ENCODE data around the gene FAM118A. TPM values are rescaled to one million over a fixed set of nuclear protein-coding genes. Genes with fewer than 3 reads are reported as not detected.

FAM118A gene
- total RNA-seq, 5 donors from 2014 or later (not counting 1 experiment from before 2014, with no cell fraction given), result 53.5 to 394 (median 154) TPM

DNA sequence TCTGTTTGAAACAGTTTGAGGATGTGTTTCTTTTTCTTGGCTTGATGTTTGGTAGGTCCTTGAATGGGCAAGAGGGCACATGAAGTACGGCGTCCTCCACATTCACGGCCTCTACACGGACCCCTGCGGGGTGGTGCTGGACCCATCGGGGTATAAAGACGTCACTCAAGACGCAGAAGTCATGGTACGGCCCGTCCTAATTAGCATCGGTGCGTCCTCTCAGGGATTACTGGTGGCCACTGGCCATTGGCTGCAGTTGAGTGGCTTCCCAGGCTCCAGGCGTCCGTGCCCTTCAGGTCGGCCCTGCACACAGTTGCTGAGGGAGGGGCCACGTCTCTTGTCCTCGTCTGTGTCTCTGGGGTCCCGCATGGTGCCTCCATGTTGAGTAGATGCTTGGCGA, 20.8 kb downstream of the FAM118A start:
- Mint-ChIP-seq H3K9me3 (no peaks in the 10 kb centered on the region), H3K4me3 (no peak overlapping the region), H3K27me3 (no peaks in the 10 kb centered on the region), H3K27ac (no peak overlapping the region), H3K4me1 (peaks cover 7 to 14% (median 9%) of the 10 kb centered on the region in 3 donors), H3K36me3 (peaks cover 66% of the 10 kb centered on the region)
- Histone ChIP-seq H3K9me3 (no peaks in the 10 kb centered on the region), H3K36me3 (ENCODE audit: control insufficient read depth in 2 of 2, extremely low read depth in 1 of 2, insufficient read depth in 1 of 2, low read length in 1 of 2) (peaks cover 17 to 76% of the 10 kb centered on the region in 2 donors), H3K27me3 (replicated peaks in 1 of 2; ENCODE audit: control insufficient read depth in 2 of 2, extremely low read depth in 1 of 2, insufficient read depth in 2 of 2, low read length in 1 of 2) (no peaks in the 10 kb centered on the region), H3K27ac (ENCODE audit: low read length) (no peak overlapping the region), H3K4me1 (ENCODE audit: control insufficient read depth in 1 of 2, extremely low read depth in 1 of 2, insufficient read depth in 2 of 2, low read length in 2 of 2) (peaks cover 0 to 3% of the 10 kb centered on the region in 2 experiments), H3K4me3 (ENCODE audit: control insufficient read depth in 1 of 2, extremely low read depth in 1 of 2, low read length in 1 of 2) (no peak overlapping the region)
- CTCF ChIA-PET, result no interaction called here
- WGBS (ENCODE audit: insufficient coverage), result 95% methylated on average over 15 of the region's 19 CpGs
- ATAC-seq (replicated peaks in 1 of 4) (peak in 1 of 4 experiments; percentile 7), DNase-seq (no peak)
- POLR2A ChIA-PET, result no interaction called here

DNA sequence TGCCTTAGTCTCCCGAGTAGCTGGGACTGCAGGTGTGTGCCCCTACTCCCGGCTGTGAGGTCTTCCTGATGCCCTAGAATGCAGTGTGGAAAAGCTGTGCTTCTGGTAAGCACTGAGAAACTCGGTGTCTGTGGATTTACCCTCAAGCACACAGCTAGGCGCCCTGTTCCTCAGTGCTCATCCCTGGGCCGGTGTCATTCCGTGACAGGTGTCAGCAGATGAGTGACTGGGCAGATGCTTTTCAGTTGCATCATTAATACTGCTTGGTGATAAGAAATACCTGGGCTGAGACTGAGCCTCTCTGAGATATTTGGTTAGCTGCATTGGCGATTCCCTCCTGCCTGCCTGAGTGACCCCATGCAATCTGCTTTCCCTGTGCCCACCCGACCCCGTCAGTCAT, 21.8 kb downstream of the FAM118A start:
- WGBS (ENCODE audit: insufficient coverage), result 100% methylated on average over 6 of the region's 9 CpGs
- Histone ChIP-seq H3K4me1 (ENCODE audit: control insufficient read depth in 1 of 2, extremely low read depth in 1 of 2, insufficient read depth in 2 of 2, low read length in 2 of 2) (peaks cover 1 to 3% of the 10 kb centered on the region in 2 experiments), H3K4me3 (ENCODE audit: control insufficient read depth in 1 of 2, extremely low read depth in 1 of 2, low read length in 1 of 2) (no peak overlapping the region), H3K36me3 (ENCODE audit: control insufficient read depth in 2 of 2, extremely low read depth in 1 of 2, insufficient read depth in 1 of 2, low read length in 1 of 2) (peaks cover 15 to 81% of the 10 kb centered on the region in 2 donors), H3K9me3 (no peaks in the 10 kb centered on the region), H3K27me3 (replicated peaks in 1 of 2; ENCODE audit: control insufficient read depth in 2 of 2, extremely low read depth in 1 of 2, insufficient read depth in 2 of 2, low read length in 1 of 2) (no peaks in the 10 kb centered on the region), H3K27ac (ENCODE audit: low read length) (no peak overlapping the region)
- no peak overlapping the region for H3K27ac Mint-ChIP-seq
- POLR2A ChIA-PET, result no interaction called here
- H3K9me3 Mint-ChIP-seq, result no peaks in the 10 kb centered on the region
- H3K4me1 Mint-ChIP-seq, result peaks cover 9 to 21% (median 12%) of the 10 kb centered on the region in 3 donors
- H3K4me3 Mint-ChIP-seq, result no peak overlapping the region
- CTCF ChIA-PET, result no interaction called here
- ATAC-seq (replicated peaks in 1 of 4) (no peak), DNase-seq (no peak)
- peaks cover 69% of the 10 kb centered on the region for H3K36me3 Mint-ChIP-seq
- H3K27me3 Mint-ChIP-seq, result no peaks in the 10 kb centered on the region

DNA sequence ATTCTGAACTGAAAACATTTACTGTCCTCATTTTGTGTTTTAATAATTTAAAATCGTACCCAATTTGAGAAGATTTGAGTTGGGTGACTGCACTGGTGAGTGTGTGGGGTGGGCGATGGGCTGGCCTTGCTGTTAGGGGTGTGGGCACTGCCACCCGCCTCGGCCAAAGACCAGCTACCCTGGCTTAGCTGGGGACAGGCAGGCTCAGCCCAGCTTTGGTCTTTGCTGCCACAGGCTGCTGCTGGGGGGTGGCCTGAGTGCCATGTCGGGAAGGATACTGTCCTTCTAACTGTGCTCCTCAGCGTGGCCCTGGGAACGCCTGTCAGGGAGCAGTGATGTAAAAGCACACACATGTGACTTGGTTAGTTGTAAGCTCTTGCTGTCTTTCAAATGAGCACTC, 22.3 kb downstream of the FAM118A start:
- Histone ChIP-seq H3K27me3 (replicated peaks in 1 of 2; ENCODE audit: control insufficient read depth in 2 of 2, extremely low read depth in 1 of 2, insufficient read depth in 2 of 2, low read length in 1 of 2) (no peaks in the 10 kb centered on the region), H3K4me3 (ENCODE audit: control insufficient read depth in 1 of 2, extremely low read depth in 1 of 2, low read length in 1 of 2) (no peak overlapping the region), H3K9me3 (no peaks in the 10 kb centered on the region), H3K36me3 (ENCODE audit: control insufficient read depth in 2 of 2, extremely low read depth in 1 of 2, insufficient read depth in 1 of 2, low read length in 1 of 2) (peaks cover 14 to 86% of the 10 kb centered on the region in 2 donors), H3K27ac (ENCODE audit: low read length) (no peak overlapping the region), H3K4me1 (ENCODE audit: control insufficient read depth in 1 of 2, extremely low read depth in 1 of 2, insufficient read depth in 2 of 2, low read length in 2 of 2) (peaks cover 4% of the 10 kb centered on the region in 2 experiments)
- Mint-ChIP-seq H3K27ac (no peak overlapping the region), H3K27me3 (no peaks in the 10 kb centered on the region), H3K36me3 (peaks cover 74% of the 10 kb centered on the region), H3K9me3 (no peaks in the 10 kb centered on the region), H3K4me1 (peaks cover 14 to 26% (median 18%) of the 10 kb centered on the region in 3 donors), H3K4me3 (no peak overlapping the region)
- 97% methylated on average over 6 of the region's 7 CpGs for WGBS (ENCODE audit: insufficient coverage)
- no peak for DNase-seq
- POLR2A ChIA-PET, result no interaction called here
- no peak for ATAC-seq (replicated peaks in 1 of 4)
- CTCF ChIA-PET, result no interaction called here

DNA sequence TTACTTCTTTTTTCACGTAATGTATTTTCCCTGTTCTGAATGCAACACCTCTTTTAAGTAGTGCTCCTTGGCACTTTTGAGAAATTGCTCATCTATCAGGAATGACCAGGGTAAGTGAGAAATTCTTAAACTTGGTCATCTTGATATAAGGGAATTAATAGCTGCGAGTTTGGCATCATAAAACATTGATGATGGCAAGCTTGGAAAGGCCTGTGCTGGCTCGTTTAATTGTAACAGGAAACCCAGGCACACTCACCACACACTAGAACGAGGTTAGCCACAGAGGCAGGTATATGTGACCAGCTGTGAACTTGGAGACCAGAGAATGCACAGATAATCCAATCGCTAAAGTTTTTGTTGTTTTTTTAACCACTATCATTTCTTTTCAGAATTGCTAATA, 24.3 kb downstream of the FAM118A start:
- Histone ChIP-seq H3K36me3 (ENCODE audit: control insufficient read depth in 2 of 2, extremely low read depth in 1 of 2, insufficient read depth in 1 of 2, low read length in 1 of 2) (peaks cover 7 to 85% of the 10 kb centered on the region in 2 donors), H3K4me3 (ENCODE audit: control insufficient read depth in 1 of 2, extremely low read depth in 1 of 2, low read length in 1 of 2) (no peak overlapping the region), H3K9me3 (no peaks in the 10 kb centered on the region), H3K4me1 (ENCODE audit: control insufficient read depth in 1 of 2, extremely low read depth in 1 of 2, insufficient read depth in 2 of 2, low read length in 2 of 2) (peaks cover 9% of the 10 kb centered on the region in 2 experiments), H3K27me3 (replicated peaks in 1 of 2; ENCODE audit: control insufficient read depth in 2 of 2, extremely low read depth in 1 of 2, insufficient read depth in 2 of 2, low read length in 1 of 2) (no peaks in the 10 kb centered on the region), H3K27ac (ENCODE audit: low read length) (no peak overlapping the region)
- Mint-ChIP-seq H3K4me3 (no peak overlapping the region), H3K9me3 (no peaks in the 10 kb centered on the region), H3K4me1 (peaks cover 19 to 39% (median 22%) of the 10 kb centered on the region in 3 donors), H3K27ac (peak overlapping the region; percentile 48 to 59), H3K36me3 (peaks cover 79% of the 10 kb centered on the region), H3K27me3 (no peaks in the 10 kb centered on the region)
- no peak for DNase-seq
- no CpG with 5 or more reads among the region's 5 CpGs for WGBS (ENCODE audit: insufficient coverage)
- ChIA-PET CTCF (interaction anchor here in 1 of 2 donors (0.8 kb wide), 1 partner anchor 11 kb away, joined by 4 read pairs; no protein-coding TSS in a partner anchor), POLR2A (interaction anchor here (0.6 to 0.9 kb wide), 3 partner anchors 16 to 461 kb away, joined by 3 to 6 read pairs (median 3); no protein-coding TSS in a partner anchor)
- ATAC-seq (replicated peaks in 1 of 4), result no peak

DNA sequence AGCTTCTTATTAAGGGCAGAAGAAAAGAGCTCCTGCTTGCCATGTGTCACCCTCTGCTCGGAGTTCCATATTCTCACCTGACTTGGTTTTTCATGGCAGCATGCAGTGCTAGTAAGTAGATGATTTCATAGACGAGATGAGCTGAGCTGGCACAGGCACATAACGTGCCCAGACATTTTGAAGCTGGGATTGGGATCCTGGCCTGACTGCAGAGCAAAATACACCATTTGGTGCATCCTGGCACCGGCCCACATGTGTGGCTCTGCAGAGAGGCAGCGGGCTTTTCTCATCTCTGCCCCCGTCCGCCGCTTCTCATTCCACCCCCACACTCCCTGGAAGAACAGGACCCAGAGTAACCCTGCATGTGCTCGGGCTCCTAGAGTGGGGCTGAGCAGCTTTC, 24.8 kb downstream of the FAM118A start:
- Histone ChIP-seq H3K36me3 (ENCODE audit: control insufficient read depth in 2 of 2, extremely low read depth in 1 of 2, insufficient read depth in 1 of 2, low read length in 1 of 2) (peaks cover 7 to 83% of the 10 kb centered on the region in 2 donors), H3K4me1 (ENCODE audit: control insufficient read depth in 1 of 2, extremely low read depth in 1 of 2, insufficient read depth in 2 of 2, low read length in 2 of 2) (peaks cover 9% of the 10 kb centered on the region in 2 experiments), H3K27ac (ENCODE audit: low read length) (no peak overlapping the region), H3K27me3 (replicated peaks in 1 of 2; ENCODE audit: control insufficient read depth in 2 of 2, extremely low read depth in 1 of 2, insufficient read depth in 2 of 2, low read length in 1 of 2) (no peaks in the 10 kb centered on the region), H3K9me3 (no peaks in the 10 kb centered on the region), H3K4me3 (ENCODE audit: control insufficient read depth in 1 of 2, extremely low read depth in 1 of 2, low read length in 1 of 2) (no peak overlapping the region)
- Mint-ChIP-seq H3K9me3 (no peaks in the 10 kb centered on the region), H3K36me3 (peaks cover 77% of the 10 kb centered on the region), H3K27ac (peak overlapping the region in 1 of 2 donors; percentile 48), H3K27me3 (no peaks in the 10 kb centered on the region), H3K4me3 (no peak overlapping the region), H3K4me1 (peaks cover 19 to 42% (median 22%) of the 10 kb centered on the region in 3 donors)
- ATAC-seq (replicated peaks in 1 of 4), result no peak
- 90% methylated on average over 9 of the region's 9 CpGs for WGBS (ENCODE audit: insufficient coverage)
- POLR2A ChIA-PET, result interaction anchor here in 1 of 2 donors (1.3 kb wide), 1 partner anchor 17 kb away, joined by 4 read pairs; no protein-coding TSS in a partner anchor
- CTCF ChIA-PET, result interaction anchor here in 1 of 2 donors (0.8 kb wide), 1 partner anchor 11 kb away, joined by 4 read pairs; no protein-coding TSS in a partner anchor
- no peak for DNase-seq

DNA sequence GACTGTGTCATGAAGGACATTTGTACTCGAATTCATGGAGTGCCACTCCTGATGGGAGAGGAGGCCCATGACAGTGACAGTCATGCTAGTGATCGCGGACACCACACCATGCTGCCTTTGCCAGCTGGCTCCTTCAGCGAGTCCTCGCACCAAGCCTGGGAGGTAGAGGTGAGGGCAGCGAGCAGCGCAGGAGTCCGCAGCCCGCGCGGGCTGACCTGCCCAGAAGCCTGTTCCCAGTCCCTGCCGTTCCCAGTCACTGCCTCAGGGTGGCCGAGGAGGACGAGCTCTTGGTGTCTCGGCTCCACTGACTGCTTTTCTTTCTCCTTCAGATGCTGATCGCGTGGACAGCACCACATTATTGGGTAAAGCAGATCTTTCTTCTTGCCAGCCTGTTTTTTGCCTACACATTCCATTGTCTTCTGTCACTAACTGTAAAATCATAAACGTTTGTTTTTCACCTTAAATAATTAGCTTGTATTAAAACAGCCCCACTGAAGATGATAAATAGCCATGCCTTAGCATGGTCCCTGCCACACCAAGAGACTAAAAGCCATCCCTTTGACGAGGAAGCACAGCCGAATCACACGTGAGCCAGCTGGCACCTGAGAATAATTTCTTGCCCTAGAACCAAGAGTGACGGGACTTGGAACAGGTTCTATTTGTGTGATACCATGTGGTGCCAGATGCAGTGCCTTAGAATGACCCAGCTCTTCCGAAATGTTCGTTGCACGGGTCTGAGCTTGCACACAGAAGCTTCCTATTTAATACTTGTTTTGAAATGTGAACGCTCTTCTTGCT, 25.5 kb downstream of the FAM118A start:
- no peak overlapping the region for H3K4me3 ChIP-seq (ENCODE audit: control insufficient read depth in 1 of 2, extremely low read depth in 1 of 2, low read length in 1 of 2)
- peaks cover under 1 to 83% of the 10 kb centered on the region in 2 donors for H3K36me3 ChIP-seq (ENCODE audit: control insufficient read depth in 2 of 2, extremely low read depth in 1 of 2, insufficient read depth in 1 of 2, low read length in 1 of 2)
- ChIA-PET POLR2A (interaction anchor here in 1 of 2 donors (0.6 to 1.3 kb wide), 3 partner anchors 12 to 50 kb away, joined by 3 to 5 read pairs (median 4); no protein-coding TSS in a partner anchor), CTCF (no interaction called here)
- H3K9me3 Mint-ChIP-seq, result no peaks in the 10 kb centered on the region
- WGBS (ENCODE audit: insufficient coverage), result 84% methylated on average over 25 of the region's 26 CpGs
- H3K4me1 ChIP-seq (ENCODE audit: control insufficient read depth in 1 of 2, extremely low read depth in 1 of 2, insufficient read depth in 2 of 2, low read length in 2 of 2), result peaks cover 9% of the 10 kb centered on the region in 2 experiments
- no peaks in the 10 kb centered on the region for H3K9me3 ChIP-seq
- H3K27me3 ChIP-seq (replicated peaks in 1 of 2; ENCODE audit: control insufficient read depth in 2 of 2, extremely low read depth in 1 of 2, insufficient read depth in 2 of 2, low read length in 1 of 2), result no peaks in the 10 kb centered on the region
- H3K4me1 Mint-ChIP-seq, result peaks cover 22 to 49% (median 23%) of the 10 kb centered on the region in 3 donors
- no peak overlapping the region for H3K27ac Mint-ChIP-seq
- ATAC-seq (replicated peaks in 1 of 4), result no peak
- peaks cover 81% of the 10 kb centered on the region for H3K36me3 Mint-ChIP-seq
- H3K4me3 Mint-ChIP-seq, result no peak overlapping the region
- no peak overlapping the region for H3K27ac ChIP-seq (ENCODE audit: low read length)
- no peaks in the 10 kb centered on the region for H3K27me3 Mint-ChIP-seq
- DNase-seq, result no peak
